HEK293 (cell line): Measurements from ENCODE around the gene ZNF311.

ENCODE experiments used
- CTCF ChIA-PET: fragments of 350-600 bp; formaldehyde crosslinking; extraction: SDS; loops from one replicate; lab custom pipeline; 2021; ENCODE audit warnings: antibody characterized with exemption; lab: Yijun Ruan, JAX
- POLR2A ChIA-PET: fragments of 300-600 bp; formaldehyde crosslinking; extraction: SDS; loops from one replicate; lab custom pipeline; 2020; ENCODE audit warnings: antibody characterized with exemption, inconsistent platforms; lab: Yijun Ruan, JAX
- H3K27ac ChIP-seq: fragments of 200-500 bp; sonication (Bioruptor generic); 2 replicates; pipeline ENCODE4 v1.5.1; 2014; ENCODE audit warnings: low read depth, low read length, control low read depth, inconsistent platforms; ENCODE audit errors: extremely low read depth
- H3K36me3 ChIP-seq, 2 experiments: fragments of 200-500 bp in 1 of 2; sonication (Bioruptor generic) in 1 of 2; 1 replicate in 1 of 2; 2 replicates in 1 of 2; pipeline ENCODE4 v1.5.1; 2014 to 2017; ENCODE audit warnings: inconsistent platforms in 2 of 2, low read length in 2 of 2; ENCODE audit not compliant: control insufficient read depth in 2 of 2, insufficient read depth in 1 of 2
- H3K4me1 ChIP-seq: fragments of 200-500 bp; sonication (Bioruptor generic); 2 replicates; pipeline ENCODE4 v1.5.1; 2014; ENCODE audit warnings: mild to moderate bottlenecking, low read length, inconsistent platforms; ENCODE audit not compliant: control insufficient read depth, insufficient read depth
- H3K4me3 ChIP-seq: 2 replicates; pipeline ENCODE4 v1.5.1; 2011; ENCODE audit warnings: low read depth, mild to moderate bottlenecking, control low read depth, low read length, moderate library complexity
- H3K9me3 ChIP-seq: fragments of 200-500 bp; sonication (Bioruptor generic); 2 replicates; pipeline ENCODE4 v1.5.1; 2014; ENCODE audit warnings: low read depth, low read length, inconsistent platforms; ENCODE audit not compliant: control insufficient read depth, insufficient read depth
- GLI2 ChIP-seq: fragments of 450-650 bp; formaldehyde crosslinking; IDR thresholded peaks from 2 replicates; pipeline ENCODE4; 2017; ENCODE audit warnings: missing biosample characterization, missing genetic modification characterization, low read depth, borderline replicate concordance
- KLF8 ChIP-seq: fragments of 450-650 bp; formaldehyde crosslinking; IDR thresholded peaks from 2 replicates; pipeline ENCODE4 v1.5.1; 2016; ENCODE audit warnings: missing biosample characterization, missing genetic modification characterization
- MZF1 ChIP-seq: fragments of 450-650 bp; formaldehyde crosslinking; IDR thresholded peaks from 2 replicates; pipeline ENCODE4 v1.5.1; 2017; ENCODE audit warnings: missing biosample characterization, missing genetic modification characterization, borderline replicate concordance
- SP2 ChIP-seq: fragments of 450-650 bp; formaldehyde crosslinking; IDR thresholded peaks from 2 replicates; pipeline ENCODE4 v1.5.1; 2016; ENCODE audit warnings: missing biosample characterization, missing genetic modification characterization
- ZBTB8A ChIP-seq: fragments of 450-650 bp; formaldehyde crosslinking; IDR thresholded peaks from 2 replicates; pipeline ENCODE4 v1.5.1; 2016; ENCODE audit warnings: missing biosample characterization, missing genetic modification characterization
- ZNF184 ChIP-seq: fragments of 450-650 bp; IDR thresholded peaks from 2 replicates; pipeline ENCODE4 v1.5.1; 2018; ENCODE audit warnings: missing biosample characterization, mild to moderate bottlenecking, missing genetic modification characterization
- ZNF560 ChIP-seq: fragments of 450-650 bp; formaldehyde crosslinking; IDR thresholded peaks from 2 replicates; pipeline ENCODE4 v1.5.1; 2017; ENCODE audit warnings: missing biosample characterization, missing genetic modification characterization, borderline replicate concordance
- ZNF626 ChIP-seq: fragments of 450-650 bp; sonication (Bioruptor Pico); formaldehyde crosslinking; IDR thresholded peaks from 2 replicates; pipeline ENCODE4 v1.5.1; 2018; ENCODE audit warnings: missing biosample characterization, missing genetic modification characterization, inconsistent platforms
- ZNF660 ChIP-seq: fragments of 450-650 bp; IDR thresholded peaks from 2 replicates; pipeline ENCODE4 v1.5.1; 2018; ENCODE audit warnings: missing biosample characterization, mild to moderate bottlenecking, missing genetic modification characterization
- TF ChIP-seq, protein P1 (sequence below): fragments of 450-650 bp; formaldehyde crosslinking; IDR thresholded peaks from 2 replicates; pipeline ENCODE4 v1.5.1; 2016; ENCODE audit warnings: missing biosample characterization, missing genetic modification characterization
- TF ChIP-seq, protein P2 (sequence below): fragments of 450-650 bp; formaldehyde crosslinking; IDR thresholded peaks from 2 replicates; pipeline ENCODE4 v1.5.1; 2016; ENCODE audit warnings: missing biosample characterization, missing genetic modification characterization, borderline replicate concordance
- TF ChIP-seq, protein P3 (sequence below): fragments of 450-650 bp; formaldehyde crosslinking; IDR thresholded peaks from 2 replicates; pipeline ENCODE4 v1.5.1; 2017; ENCODE audit warnings: missing biosample characterization, mild to moderate bottlenecking, missing genetic modification characterization, moderate library complexity
- TF ChIP-seq, protein P4 (sequence below): IDR thresholded peaks from 2 replicates; pipeline ENCODE4 v1.6.1; 2011; ENCODE audit warnings: mild to moderate bottlenecking, low read depth, low read length, borderline replicate concordance

Gene ZNF311

DNA sequence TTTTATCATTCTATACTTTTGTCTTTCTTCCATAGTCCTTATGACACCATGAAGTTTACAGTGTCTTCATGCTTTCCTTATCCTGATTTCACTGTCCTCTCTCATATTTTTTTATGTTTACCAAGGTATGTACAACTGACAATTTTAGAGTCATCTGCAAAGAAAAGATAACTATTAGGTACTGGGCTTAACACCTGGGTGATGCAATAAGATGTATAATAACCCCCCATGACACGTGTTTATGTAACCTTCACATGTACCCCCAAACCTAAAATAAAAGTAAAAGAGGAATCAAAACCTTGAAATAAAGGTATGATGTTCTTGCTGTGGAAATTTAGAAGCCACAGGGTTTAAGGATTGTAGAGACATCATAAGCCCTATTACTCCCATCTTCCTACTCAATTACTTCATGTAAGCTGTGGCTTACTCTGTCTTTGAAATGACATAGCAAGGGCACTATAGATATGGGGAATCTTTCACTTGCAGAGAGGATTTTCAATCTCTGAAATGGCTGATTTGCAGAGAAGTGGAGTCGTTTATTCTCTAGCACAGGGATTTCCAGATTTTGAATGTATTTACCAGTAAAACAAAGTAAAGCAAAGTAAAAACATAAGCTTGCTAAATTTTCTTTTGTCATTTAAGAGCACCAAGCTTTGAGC, 20.9 kb upstream of the ZNF311 start:
- Histone ChIP-seq H3K36me3 (no peaks in the 10 kb centered on the region), H3K4me1 (no peaks in the 10 kb centered on the region), H3K27ac (no peak overlapping the region), H3K9me3 (no peaks in the 10 kb centered on the region)
- POLR2A ChIA-PET, result no interaction called here
- CTCF ChIA-PET, result no interaction called here
- TF ChIP-seq MZF1 (tag by site-specific recombination) (no peak), ZNF560 (tag by site-specific recombination) (no peak)
- TF ChIP-seq, all 188 proteins: peak for 0
- no peak overlapping the region for H3K4me3 ChIP-seq

DNA sequence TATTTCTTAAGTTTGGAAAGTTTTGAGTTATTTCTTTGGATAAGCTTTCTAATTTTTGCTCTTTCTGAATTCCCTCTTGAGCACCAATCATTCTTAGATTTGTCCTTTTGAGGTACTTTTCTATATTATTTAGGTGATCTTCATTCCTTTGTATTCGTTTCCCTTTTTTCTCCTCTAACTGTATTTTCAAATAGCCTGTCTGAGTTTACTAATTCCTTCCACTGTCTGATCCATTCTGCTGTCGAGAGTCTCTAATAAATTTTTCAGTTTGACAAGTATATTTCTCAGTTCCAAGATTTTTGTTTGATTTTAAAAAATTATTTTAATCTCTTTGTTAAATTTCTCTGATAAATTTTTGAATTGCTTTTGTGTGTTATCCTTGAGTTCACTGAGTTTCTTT, 16.3 kb upstream of the ZNF311 start:
- no peaks in the 10 kb centered on the region for H3K4me1 ChIP-seq
- H3K27ac ChIP-seq, result no peak overlapping the region
- CTCF ChIA-PET, result interaction anchor here (0.6 to 2.5 kb wide), 6 partner anchors 99 to 1816 kb away, joined by 3 to 15 read pairs (median 4); no protein-coding TSS in a partner anchor
- no peaks in the 10 kb centered on the region for H3K9me3 ChIP-seq
- no peaks in the 10 kb centered on the region for H3K36me3 ChIP-seq
- TF ChIP-seq, protein P1, sequence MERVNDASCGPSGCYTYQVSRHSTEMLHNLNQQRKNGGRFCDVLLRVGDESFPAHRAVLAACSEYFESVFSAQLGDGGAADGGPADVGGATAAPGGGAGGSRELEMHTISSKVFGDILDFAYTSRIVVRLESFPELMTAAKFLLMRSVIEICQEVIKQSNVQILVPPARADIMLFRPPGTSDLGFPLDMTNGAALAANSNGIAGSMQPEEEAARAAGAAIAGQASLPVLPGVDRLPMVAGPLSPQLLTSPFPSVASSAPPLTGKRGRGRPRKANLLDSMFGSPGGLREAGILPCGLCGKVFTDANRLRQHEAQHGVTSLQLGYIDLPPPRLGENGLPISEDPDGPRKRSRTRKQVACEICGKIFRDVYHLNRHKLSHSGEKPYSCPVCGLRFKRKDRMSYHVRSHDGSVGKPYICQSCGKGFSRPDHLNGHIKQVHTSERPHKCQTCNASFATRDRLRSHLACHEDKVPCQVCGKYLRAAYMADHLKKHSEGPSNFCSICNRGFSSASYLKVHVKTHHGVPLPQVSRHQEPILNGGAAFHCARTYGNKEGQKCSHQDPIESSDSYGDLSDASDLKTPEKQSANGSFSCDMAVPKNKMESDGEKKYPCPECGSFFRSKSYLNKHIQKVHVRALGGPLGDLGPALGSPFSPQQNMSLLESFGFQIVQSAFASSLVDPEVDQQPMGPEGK (tag by site-specific recombination), result no peak
- TF ChIP-seq ZBTB8A (tag by site-specific recombination), result no peak
- no peak overlapping the region for H3K4me3 ChIP-seq
- POLR2A ChIA-PET, result no interaction called here

DNA sequence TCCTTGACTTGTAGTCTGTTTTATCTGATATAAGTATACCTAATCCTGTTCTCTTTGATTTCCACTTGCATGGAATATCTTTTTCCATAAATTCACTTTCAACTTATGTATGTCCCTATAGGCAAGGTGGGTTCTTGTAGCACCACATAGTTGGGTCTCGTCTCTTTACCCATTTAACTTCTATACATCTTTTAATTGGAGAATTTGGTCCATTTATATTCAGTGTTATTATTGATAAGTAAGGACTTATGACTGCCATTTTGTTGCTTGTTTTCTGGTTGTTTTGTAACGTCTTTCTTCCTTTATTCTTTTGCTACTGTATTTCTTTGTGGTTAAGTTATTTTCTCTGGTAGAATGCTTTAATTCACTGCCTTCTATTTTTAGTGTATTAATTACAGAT, 14.5 kb upstream of the ZNF311 start:
- ChIA-PET CTCF (interaction anchor here (0.8 to 2.5 kb wide), 4 partner anchors 17 to 208 kb away, joined by 3 to 15 read pairs (median 4); no protein-coding TSS in a partner anchor), POLR2A (no interaction called here)
- no peak overlapping the region for H3K27ac ChIP-seq
- H3K36me3 ChIP-seq, result no peaks in the 10 kb centered on the region
- no peak overlapping the region for H3K4me3 ChIP-seq
- no peaks in the 10 kb centered on the region for H3K4me1 ChIP-seq
- TF ChIP-seq, protein P2, sequence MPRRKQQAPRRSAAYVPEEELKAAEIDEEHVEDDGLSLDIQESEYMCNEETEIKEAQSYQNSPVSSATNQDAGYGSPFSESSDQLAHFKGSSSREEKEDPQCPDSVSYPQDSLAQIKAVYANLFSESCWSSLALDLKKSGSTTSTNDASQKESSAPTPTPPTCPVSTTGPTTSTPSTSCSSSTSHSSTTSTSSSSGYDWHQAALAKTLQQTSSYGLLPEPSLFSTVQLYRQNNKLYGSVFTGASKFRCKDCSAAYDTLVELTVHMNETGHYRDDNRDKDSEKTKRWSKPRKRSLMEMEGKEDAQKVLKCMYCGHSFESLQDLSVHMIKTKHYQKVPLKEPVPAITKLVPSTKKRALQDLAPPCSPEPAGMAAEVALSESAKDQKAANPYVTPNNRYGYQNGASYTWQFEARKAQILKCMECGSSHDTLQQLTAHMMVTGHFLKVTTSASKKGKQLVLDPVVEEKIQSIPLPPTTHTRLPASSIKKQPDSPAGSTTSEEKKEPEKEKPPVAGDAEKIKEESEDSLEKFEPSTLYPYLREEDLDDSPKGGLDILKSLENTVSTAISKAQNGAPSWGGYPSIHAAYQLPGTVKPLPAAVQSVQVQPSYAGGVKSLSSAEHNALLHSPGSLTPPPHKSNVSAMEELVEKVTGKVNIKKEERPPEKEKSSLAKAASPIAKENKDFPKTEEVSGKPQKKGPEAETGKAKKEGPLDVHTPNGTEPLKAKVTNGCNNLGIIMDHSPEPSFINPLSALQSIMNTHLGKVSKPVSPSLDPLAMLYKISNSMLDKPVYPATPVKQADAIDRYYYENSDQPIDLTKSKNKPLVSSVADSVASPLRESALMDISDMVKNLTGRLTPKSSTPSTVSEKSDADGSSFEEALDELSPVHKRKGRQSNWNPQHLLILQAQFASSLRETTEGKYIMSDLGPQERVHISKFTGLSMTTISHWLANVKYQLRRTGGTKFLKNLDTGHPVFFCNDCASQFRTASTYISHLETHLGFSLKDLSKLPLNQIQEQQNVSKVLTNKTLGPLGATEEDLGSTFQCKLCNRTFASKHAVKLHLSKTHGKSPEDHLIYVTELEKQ (tag by site-specific recombination), result no peak
- TF ChIP-seq ZNF660 (tag by site-specific recombination), result no peak
- no peak for TF ChIP-seq GLI2 (tag by site-specific recombination)
- TF ChIP-seq, protein P3, sequence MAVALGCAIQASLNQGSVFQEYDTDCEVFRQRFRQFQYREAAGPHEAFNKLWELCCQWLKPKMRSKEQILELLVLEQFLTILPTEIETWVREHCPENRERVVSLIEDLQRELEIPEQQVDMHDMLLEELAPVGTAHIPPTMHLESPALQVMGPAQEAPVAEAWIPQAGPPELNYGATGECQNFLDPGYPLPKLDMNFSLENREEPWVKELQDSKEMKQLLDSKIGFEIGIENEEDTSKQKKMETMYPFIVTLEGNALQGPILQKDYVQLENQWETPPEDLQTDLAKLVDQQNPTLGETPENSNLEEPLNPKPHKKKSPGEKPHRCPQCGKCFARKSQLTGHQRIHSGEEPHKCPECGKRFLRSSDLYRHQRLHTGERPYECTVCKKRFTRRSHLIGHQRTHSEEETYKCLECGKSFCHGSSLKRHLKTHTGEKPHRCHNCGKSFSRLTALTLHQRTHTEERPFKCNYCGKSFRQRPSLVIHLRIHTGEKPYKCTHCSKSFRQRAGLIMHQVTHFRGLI (tag by site-specific recombination), result no peak
- TF ChIP-seq KLF8 (tag by site-specific recombination), result no peak
- no peak for TF ChIP-seq ZNF626 (tag by site-specific recombination)
- TF ChIP-seq, protein P4, sequence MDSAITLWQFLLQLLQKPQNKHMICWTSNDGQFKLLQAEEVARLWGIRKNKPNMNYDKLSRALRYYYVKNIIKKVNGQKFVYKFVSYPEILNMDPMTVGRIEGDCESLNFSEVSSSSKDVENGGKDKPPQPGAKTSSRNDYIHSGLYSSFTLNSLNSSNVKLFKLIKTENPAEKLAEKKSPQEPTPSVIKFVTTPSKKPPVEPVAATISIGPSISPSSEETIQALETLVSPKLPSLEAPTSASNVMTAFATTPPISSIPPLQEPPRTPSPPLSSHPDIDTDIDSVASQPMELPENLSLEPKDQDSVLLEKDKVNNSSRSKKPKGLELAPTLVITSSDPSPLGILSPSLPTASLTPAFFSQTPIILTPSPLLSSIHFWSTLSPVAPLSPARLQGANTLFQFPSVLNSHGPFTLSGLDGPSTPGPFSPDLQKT, result no peak
- no peak for TF ChIP-seq SP2 (tag by site-specific recombination)
- TF ChIP-seq ZNF184, result no peak
- H3K9me3 ChIP-seq, result no peaks in the 10 kb centered on the region
